ENCODE measurements around the gene UBE2E1. TPM values are rescaled to one million over a fixed set of nuclear protein-coding genes. Genes with fewer than 3 reads are reported as not detected.

The UBE2E1 gene
- total and polyA plus RNA-seq, 2 donors (not counting 1 experiment from before 2014, with no cell fraction given), result 46.7 to 63.7 TPM

DNA sequence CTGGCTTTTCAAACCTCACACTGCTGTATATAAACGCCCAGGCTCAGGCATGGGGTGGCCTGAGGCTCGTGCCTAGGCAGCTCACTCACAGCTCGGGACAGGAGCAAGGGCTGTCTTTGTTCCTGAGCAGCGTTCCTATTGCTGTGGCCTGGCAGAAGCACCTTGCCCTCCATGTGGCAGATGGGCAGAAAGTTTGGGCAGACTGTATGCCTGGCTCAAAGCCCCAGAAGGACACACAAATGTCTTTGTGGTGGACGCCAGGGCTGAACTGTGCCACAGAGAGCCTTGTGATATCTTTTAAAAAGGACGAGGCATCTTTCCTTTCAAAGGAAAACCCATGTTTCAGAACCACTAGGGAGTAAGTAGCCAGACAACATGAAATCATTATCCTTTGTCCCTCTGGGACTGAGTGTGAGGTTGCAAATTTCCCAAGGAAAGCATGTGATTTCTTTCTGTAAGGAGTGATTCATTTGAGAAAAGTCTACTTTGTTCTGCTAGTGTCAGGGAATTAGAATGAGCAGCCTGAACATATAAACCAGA lies 29.3 kb upstream of the UBE2E1 start:
- no peaks in the 10 kb centered on the region for H3K36me3 ChIP-seq (replicated peaks in 1 of 2; ENCODE audit: control extremely low read depth in 1 of 2, control insufficient read depth in 1 of 2, extremely low read depth in 1 of 2, insufficient read depth in 2 of 2, low read length in 1 of 2)
- no peak overlapping the region for H3K4me3 ChIP-seq (ENCODE audit: control extremely low read depth in 1 of 5, extremely low read depth in 1 of 5, insufficient read depth in 1 of 5, low read depth in 2 of 5, low read length in 4 of 5)
- H3K27ac ChIP-seq (ENCODE audit: low read length in 2 of 2), result no peak overlapping the region
- Mint-ChIP-seq H3K4me1 (peaks cover 13% of the 10 kb centered on the region), H3K4me3 (no peak overlapping the region), H3K9me3 (ENCODE audit: insufficient read depth) (peaks cover 3% of the 10 kb centered on the region), H3K27me3 (no peaks in the 10 kb centered on the region), H3K27ac (no peak overlapping the region)
- no peaks in the 10 kb centered on the region for H4K20me1 ChIP-seq (ENCODE audit: control insufficient read depth, insufficient read depth, low read length, poor library complexity, severe bottlenecking)
- TF ChIP-seq, protein P1, sequence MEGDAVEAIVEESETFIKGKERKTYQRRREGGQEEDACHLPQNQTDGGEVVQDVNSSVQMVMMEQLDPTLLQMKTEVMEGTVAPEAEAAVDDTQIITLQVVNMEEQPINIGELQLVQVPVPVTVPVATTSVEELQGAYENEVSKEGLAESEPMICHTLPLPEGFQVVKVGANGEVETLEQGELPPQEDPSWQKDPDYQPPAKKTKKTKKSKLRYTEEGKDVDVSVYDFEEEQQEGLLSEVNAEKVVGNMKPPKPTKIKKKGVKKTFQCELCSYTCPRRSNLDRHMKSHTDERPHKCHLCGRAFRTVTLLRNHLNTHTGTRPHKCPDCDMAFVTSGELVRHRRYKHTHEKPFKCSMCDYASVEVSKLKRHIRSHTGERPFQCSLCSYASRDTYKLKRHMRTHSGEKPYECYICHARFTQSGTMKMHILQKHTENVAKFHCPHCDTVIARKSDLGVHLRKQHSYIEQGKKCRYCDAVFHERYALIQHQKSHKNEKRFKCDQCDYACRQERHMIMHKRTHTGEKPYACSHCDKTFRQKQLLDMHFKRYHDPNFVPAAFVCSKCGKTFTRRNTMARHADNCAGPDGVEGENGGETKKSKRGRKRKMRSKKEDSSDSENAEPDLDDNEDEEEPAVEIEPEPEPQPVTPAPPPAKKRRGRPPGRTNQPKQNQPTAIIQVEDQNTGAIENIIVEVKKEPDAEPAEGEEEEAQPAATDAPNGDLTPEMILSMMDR (IDR thresholded peaks at IDR 0.05), result no peak
- ChIA-PET CTCF (no interaction called here), POLR2A (no interaction called here)
- ATAC-seq (ENCODE audit: low read depth) (no peak), DNase-seq (no peak)
- WGBS (ENCODE audit: insufficient coverage), result 95% methylated on average over 4 of the region's 6 CpGs
- H3K27me3 ChIP-seq (replicated peaks in 1 of 4; ENCODE audit: control extremely low read depth in 1 of 4, control insufficient read depth in 3 of 4, insufficient read depth in 4 of 4, low read length in 3 of 4), result no peaks in the 10 kb centered on the region
- H2AFZ ChIP-seq (ENCODE audit: insufficient read depth, low read depth, low read length, poor library complexity, severe bottlenecking), result no peak overlapping the region
- H3K9ac ChIP-seq (ENCODE audit: low read length), result no peak overlapping the region
- peaks cover 0 to 13% (median 2%) of the 10 kb centered on the region in 3 donors for H3K9me3 ChIP-seq (ENCODE audit: control extremely low read depth in 1 of 3, control insufficient read depth in 2 of 3, insufficient read depth in 1 of 3, low read length in 2 of 3)
- no peak overlapping the region for H3K4me2 ChIP-seq (replicated peaks; ENCODE audit: low read depth, low read length, poor library complexity, severe bottlenecking)
- intact Hi-C loops (cut with micrococcal nuclease), result no loop called here
- no peaks in the 10 kb centered on the region for H3K79me2 ChIP-seq (ENCODE audit: control insufficient read depth, insufficient read depth, low read length)
- H3K4me1 ChIP-seq (ENCODE audit: control insufficient read depth in 2 of 2, insufficient read depth in 2 of 2, low read length in 2 of 2), result peaks cover 12 to 13% of the 10 kb centered on the region in 2 donors

DNA sequence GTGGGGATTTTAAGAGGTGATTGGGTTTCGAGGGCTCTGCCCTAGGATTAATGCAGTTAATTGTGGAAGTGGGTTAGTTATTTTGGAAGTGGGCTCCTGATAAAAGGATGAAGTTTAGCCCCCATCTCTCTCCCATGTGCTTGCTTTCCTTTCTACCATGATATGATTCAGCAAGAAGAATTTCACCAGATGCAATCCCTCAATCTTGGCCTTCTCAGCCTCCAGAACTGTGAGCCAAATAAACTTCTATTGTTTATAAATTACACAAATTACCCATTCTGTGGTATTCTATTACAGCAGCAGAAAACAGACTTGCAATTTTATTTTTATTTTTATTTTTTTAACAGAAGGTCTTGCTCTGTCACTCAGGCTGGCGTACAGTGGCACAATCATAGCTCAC lies 27.3 kb upstream of the UBE2E1 start:
- Mint-ChIP-seq H3K27ac (no peak overlapping the region), H3K9me3 (ENCODE audit: insufficient read depth) (peaks cover 3% of the 10 kb centered on the region), H3K4me1 (peaks cover 13% of the 10 kb centered on the region), H3K4me3 (no peak overlapping the region), H3K27me3 (no peaks in the 10 kb centered on the region)
- H3K27me3 ChIP-seq (replicated peaks in 1 of 4; ENCODE audit: control extremely low read depth in 1 of 4, control insufficient read depth in 3 of 4, insufficient read depth in 4 of 4, low read length in 3 of 4), result no peaks in the 10 kb centered on the region
- TF ChIP-seq, protein P1 (IDR thresholded peaks at IDR 0.05), result no peak
- TF ChIP-seq EZH2 (IDR thresholded peaks at IDR 0.05; ENCODE audit: borderline replicate concordance, insufficient read depth, low read depth, low read length, poor library complexity, severe bottlenecking), result no peak
- H3K4me3 ChIP-seq (ENCODE audit: control extremely low read depth in 1 of 5, extremely low read depth in 1 of 5, insufficient read depth in 1 of 5, low read depth in 2 of 5, low read length in 4 of 5), result no peak overlapping the region
- H3K27ac ChIP-seq (ENCODE audit: low read length in 2 of 2), result no peak overlapping the region
- CTCF ChIA-PET, result no interaction called here
- POLR2A ChIA-PET, result no interaction called here
- peaks cover 12 to 13% of the 10 kb centered on the region in 2 donors for H3K4me1 ChIP-seq (ENCODE audit: control insufficient read depth in 2 of 2, insufficient read depth in 2 of 2, low read length in 2 of 2)
- intact Hi-C loops (cut with micrococcal nuclease), result no loop called here
- peaks cover 0 to 13% (median 2%) of the 10 kb centered on the region in 3 donors for H3K9me3 ChIP-seq (ENCODE audit: control extremely low read depth in 1 of 3, control insufficient read depth in 2 of 3, insufficient read depth in 1 of 3, low read length in 2 of 3)
- H3K4me2 ChIP-seq (replicated peaks; ENCODE audit: low read depth, low read length, poor library complexity, severe bottlenecking), result no peak overlapping the region
- H3K79me2 ChIP-seq (ENCODE audit: control insufficient read depth, insufficient read depth, low read length), result no peaks in the 10 kb centered on the region
- no peaks in the 10 kb centered on the region for H3K36me3 ChIP-seq (replicated peaks in 1 of 2; ENCODE audit: control extremely low read depth in 1 of 2, control insufficient read depth in 1 of 2, extremely low read depth in 1 of 2, insufficient read depth in 2 of 2, low read length in 1 of 2)
- ATAC-seq (ENCODE audit: low read depth), result no peak
- DNase-seq, result no peak
- H4K20me1 ChIP-seq (ENCODE audit: control insufficient read depth, insufficient read depth, low read length, poor library complexity, severe bottlenecking), result no peaks in the 10 kb centered on the region
- WGBS (ENCODE audit: insufficient coverage), result 100% methylated on average over 1 of the region's 2 CpGs
- no peak overlapping the region for H2AFZ ChIP-seq (ENCODE audit: insufficient read depth, low read depth, low read length, poor library complexity, severe bottlenecking)
- no peak overlapping the region for H3K9ac ChIP-seq (ENCODE audit: low read length)

All from B cell (primary cell).